SK-N-SH (cell line): ENCODE results near the gene DOHH. TPM values are rescaled to one million over a fixed set of nuclear protein-coding genes. Genes with fewer than 3 reads are reported as not detected.

Source experiments
- CTCF ChIA-PET: fragments of 300-600, 350-600 bp; formaldehyde crosslinking; extraction: SDS; loops from one replicate; lab custom pipeline; 2021; lab: Yijun Ruan, JAX
- POLR2A ChIA-PET: fragments of 350-600 bp; sonication (Branson Sonifier 250); formaldehyde crosslinking; extraction: SDS; loops from one replicate; lab custom pipeline; 2020; ENCODE audit warnings: antibody characterized with exemption, inconsistent platforms; lab: Yijun Ruan, JAX
- DNase-seq: peaks from one replicate; pipeline ENCODE4 v3.0.0; 2012
- H2AFZ ChIP-seq: fragments of 200-600 bp; sonication (generic); 2 replicates; pipeline ENCODE4 v1.8.1; 2016; ENCODE audit warnings: antibody characterized with exemption, mild to moderate bottlenecking, low read depth
- H3F3A ChIP-seq: fragments of 200-600 bp; sonication (generic); replicated peaks from 2 replicates; pipeline ENCODE3; 2016; ENCODE audit warnings: antibody characterized with exemption, mild to moderate bottlenecking; ENCODE audit not compliant: insufficient read depth
- H3K27ac ChIP-seq, 2 experiments: fragments of 200-500 bp in 1 of 2; fragments of 200-600 bp in 1 of 2; sonication (Bioruptor generic) in 1 of 2; sonication (generic), shearing (Covaris generic) in 1 of 2; 2 replicates each; pipeline versions ENCODE4 v1.5.1 to v1.6.1; 2014 to 2016; ENCODE audit warnings: low read depth in 2 of 2, inconsistent platforms in 1 of 2, low read length in 1 of 2, mild to moderate bottlenecking in 1 of 2, mixed read lengths in 1 of 2
- H3K27me3 ChIP-seq: fragments of 200-600 bp; sonication (generic), shearing (Covaris generic); 2 replicates; pipeline ENCODE4 v1.6.1; 2016; ENCODE audit warnings: mixed run types; ENCODE audit not compliant: insufficient read depth
- H3K36me3 ChIP-seq, 2 experiments: fragments of 200-500 bp in 1 of 2; fragments of 200-600 bp in 1 of 2; sonication (Bioruptor generic) in 1 of 2; sonication (generic) in 1 of 2; replicated peaks in 1 of 2; 2 replicates each; pipeline versions ENCODE3 to v1.5.1; 2014 to 2016; ENCODE audit warnings: low read length in 1 of 2, mild to moderate bottlenecking in 1 of 2; ENCODE audit not compliant: insufficient read depth in 2 of 2, control insufficient read depth in 1 of 2
- H3K4me1 ChIP-seq, 2 experiments: fragments of 200-500 bp in 1 of 2; fragments of 200-600 bp in 1 of 2; sonication (Bioruptor generic) in 1 of 2; sonication (generic), shearing (Covaris generic) in 1 of 2; 2 replicates each; pipeline versions ENCODE4 v1.5.1 to v1.6.1; 2014 to 2016; ENCODE audit warnings: low read depth in 1 of 2, low read length in 1 of 2, mixed run types in 1 of 2; ENCODE audit not compliant: insufficient read depth in 2 of 2, control insufficient read depth in 1 of 2
- H3K4me2 ChIP-seq: fragments of 200-600 bp; sonication (generic), shearing (Covaris generic); 2 replicates; pipeline ENCODE4 v1.6.1; 2017; ENCODE audit warnings: mixed run types
- H3K4me3 ChIP-seq, 2 experiments: fragments of 200-500 bp in 1 of 2; fragments of 200-600 bp in 1 of 2; sonication (Bioruptor generic) in 1 of 2; sonication (generic), shearing (Covaris generic) in 1 of 2; 2 replicates each; pipeline versions ENCODE4 v1.5.1 to v1.8.1; 2014 to 2016; ENCODE audit warnings: low read depth in 2 of 2, inconsistent platforms in 1 of 2, low read length in 1 of 2, mild to moderate bottlenecking in 1 of 2, mixed read lengths in 1 of 2, moderate library complexity in 1 of 2
- H3K79me2 ChIP-seq: fragments of 200-600 bp; sonication (generic); 2 replicates; pipeline ENCODE4 v1.8.1; 2017; ENCODE audit warnings: mild to moderate bottlenecking; ENCODE audit not compliant: insufficient read depth
- H3K9ac ChIP-seq: fragments of 200-600 bp; sonication (generic); 2 replicates; pipeline ENCODE4 v1.6.1; 2017; ENCODE audit warnings: mixed run types
- H3K9me2 ChIP-seq: fragments of 200-600 bp; sonication (generic); 2 replicates; pipeline ENCODE4 v1.6.1; 2017; ENCODE audit warnings: mixed run types
- H3K9me3 ChIP-seq: fragments of 200-600 bp; sonication (generic); 2 replicates; pipeline ENCODE4 v1.6.1; 2017; ENCODE audit warnings: mixed run types, mild to moderate bottlenecking, moderate library complexity
- H4K20me1 ChIP-seq: fragments of 200-600 bp; sonication (generic); 2 replicates; pipeline ENCODE4 v1.6.1; 2017; ENCODE audit warnings: mild to moderate bottlenecking, mixed run types; ENCODE audit not compliant: insufficient read depth
- ELF1 ChIP-seq: IDR thresholded peaks from 2 replicates; pipeline ENCODE4 v1.4.0; 2012
- EP300 ChIP-seq, 2 experiments: IDR thresholded peaks; 2 replicates each; pipeline versions ENCODE4 v1.4.0 to v1.6.1; 2012; ENCODE audit warnings: borderline replicate concordance in 1 of 2, low read depth in 1 of 2, low read length in 1 of 2
- FOSL2 ChIP-seq: IDR thresholded peaks from 2 replicates; pipeline ENCODE4 v1.4.0; 2012; ENCODE audit warnings: low read depth, mild to moderate bottlenecking, moderate library complexity, borderline replicate concordance
- FOXJ3 ChIP-seq: sonication (generic); formaldehyde crosslinking; IDR thresholded peaks from 2 replicates; pipeline ENCODE4 v1.5.1; 2020; ENCODE audit warnings: mild to moderate bottlenecking, missing genetic modification reagents
- MXI1 ChIP-seq: IDR thresholded peaks from 2 replicates; pipeline ENCODE4 v1.6.1; 2012; ENCODE audit warnings: mild to moderate bottlenecking, low read depth, low read length, improper control_type of control experiment
- NRF1 ChIP-seq: IDR thresholded peaks from 2 replicates; pipeline ENCODE4 v1.6.1; 2012; ENCODE audit warnings: low read depth, mild to moderate bottlenecking, low read length
- POLR2AphosphoS5 ChIP-seq: IDR thresholded peaks from 2 replicates; pipeline ENCODE4 v1.6.1; 2012; ENCODE audit warnings: low read depth, low read length
- RCOR1 ChIP-seq: fragments of 150-350 bp; IDR thresholded peaks from 2 replicates; pipeline ENCODE4 v1.6.1; 2017; ENCODE audit warnings: antibody characterized with exemption, low read length
- SIN3A ChIP-seq: IDR thresholded peaks from 2 replicates; pipeline ENCODE4 v1.6.1; 2012; ENCODE audit warnings: low read depth, mild to moderate bottlenecking, low read length, moderate library complexity, borderline replicate concordance
- SMC3 ChIP-seq: IDR thresholded peaks from 2 replicates; pipeline ENCODE4 v1.6.1; 2012; ENCODE audit warnings: low read depth, low read length, improper control_type of control experiment
- TAF1 ChIP-seq: IDR thresholded peaks from 2 replicates; pipeline ENCODE4 v1.6.1; 2012; ENCODE audit warnings: low read depth, mild to moderate bottlenecking, low read length, moderate library complexity, borderline replicate concordance
- TCF12 ChIP-seq: IDR thresholded peaks from 2 replicates; pipeline ENCODE4 v1.4.0; 2012
- WGBS: methylation state at CpG from one replicate; pipeline ENCODE4 v1.1.6; 2017; ENCODE audit warnings: low lambda C conversion rate; 5-methylcytosine and 5-hydroxymethylcytosine counted together
- polyA plus RNA-seq, 3 experiments: library from polyadenylated mRNA; depleted of rRNA; stranded (reverse); fragments of >200 nt; gene quantifications; 2 replicates each; pipeline ENCODE4 v1.2.3, GENCODE V29; 2012
- TF ChIP-seq, protein P1 (sequence below): IDR thresholded peaks from 2 replicates; pipeline ENCODE4 v1.6.1; 2012; ENCODE audit warnings: mild to moderate bottlenecking, low read depth, low read length, moderate library complexity
- TF ChIP-seq, protein P2 (sequence below): fragments of 200-600 bp; sonication (generic); IDR thresholded peaks from 2 replicates; pipeline ENCODE4 v1.6.1; 2017; ENCODE audit warnings: antibody characterized with exemption, mild to moderate bottlenecking, moderate library complexity
- TF ChIP-seq, protein P3 (sequence below): IDR thresholded peaks from 2 replicates; pipeline ENCODE4 v1.4.0; 2012; ENCODE audit warnings: low read depth
- TF ChIP-seq, protein P4 (sequence below): IDR thresholded peaks from 2 replicates; pipeline ENCODE4; 2012
- TF ChIP-seq, protein P5 (sequence below): IDR thresholded peaks from 2 replicates; pipeline ENCODE4 v1.4.0; 2012; ENCODE audit warnings: low read depth, borderline replicate concordance
- TF ChIP-seq, protein P6 (sequence below): fragments of 150-350 bp; IDR thresholded peaks from 2 replicates; pipeline ENCODE4 v1.6.1; 2016; ENCODE audit warnings: mild to moderate bottlenecking, low read depth, low read length

The DOHH gene
- polyA plus RNA-seq, 1 of the 3 experiments (the other 2 are of a cell fraction): 14.3 TPM

DNA sequence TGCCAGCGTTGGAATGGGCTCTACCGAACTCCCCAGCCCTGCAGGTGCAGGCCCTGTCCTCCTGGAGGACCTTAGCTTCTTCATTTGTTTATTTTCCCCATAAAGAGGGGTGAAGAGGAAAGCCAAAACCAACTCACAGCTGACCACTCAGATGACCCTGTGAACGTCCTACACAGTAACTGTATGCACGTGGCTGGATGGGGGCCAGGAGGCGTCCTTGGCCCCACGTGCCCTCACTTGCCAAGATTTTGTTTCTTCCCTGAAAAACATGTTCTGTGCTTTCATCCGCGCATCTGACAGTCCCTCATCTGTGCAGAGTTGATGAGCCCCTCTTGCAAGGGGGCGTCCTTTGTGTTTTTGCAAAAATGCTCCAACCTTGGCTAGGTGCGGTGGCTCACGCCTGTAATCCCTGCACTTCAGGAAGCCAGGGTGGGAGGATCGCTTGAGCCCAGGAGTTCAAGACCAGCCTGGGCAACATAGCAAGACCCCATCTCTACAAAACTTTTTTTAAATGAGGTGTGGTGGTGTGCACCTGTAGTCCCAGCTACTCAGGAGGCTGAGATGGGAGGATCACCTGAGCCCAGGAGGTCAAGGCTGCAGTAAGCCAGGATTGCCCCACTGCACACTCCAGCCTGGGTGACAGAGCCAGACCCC lies 33.2 kb upstream of the DOHH start:
- ChIA-PET CTCF (interaction anchor here (0.9 to 1.2 kb wide), 2 partner anchors 11 kb away, joined by 4 to 6 read pairs; no protein-coding TSS in a partner anchor), POLR2A (no interaction called here)
- 93% methylated on average over 10 of the region's 12 CpGs for WGBS

More for the DNA sequence above, 33.2 kb upstream of the DOHH start:
- no peak overlapping the region for H3K4me2 ChIP-seq
- peaks cover 9% of the 10 kb centered on the region for H4K20me1 ChIP-seq
- no peak overlapping the region for H3K9ac ChIP-seq
- TF ChIP-seq, protein P1, sequence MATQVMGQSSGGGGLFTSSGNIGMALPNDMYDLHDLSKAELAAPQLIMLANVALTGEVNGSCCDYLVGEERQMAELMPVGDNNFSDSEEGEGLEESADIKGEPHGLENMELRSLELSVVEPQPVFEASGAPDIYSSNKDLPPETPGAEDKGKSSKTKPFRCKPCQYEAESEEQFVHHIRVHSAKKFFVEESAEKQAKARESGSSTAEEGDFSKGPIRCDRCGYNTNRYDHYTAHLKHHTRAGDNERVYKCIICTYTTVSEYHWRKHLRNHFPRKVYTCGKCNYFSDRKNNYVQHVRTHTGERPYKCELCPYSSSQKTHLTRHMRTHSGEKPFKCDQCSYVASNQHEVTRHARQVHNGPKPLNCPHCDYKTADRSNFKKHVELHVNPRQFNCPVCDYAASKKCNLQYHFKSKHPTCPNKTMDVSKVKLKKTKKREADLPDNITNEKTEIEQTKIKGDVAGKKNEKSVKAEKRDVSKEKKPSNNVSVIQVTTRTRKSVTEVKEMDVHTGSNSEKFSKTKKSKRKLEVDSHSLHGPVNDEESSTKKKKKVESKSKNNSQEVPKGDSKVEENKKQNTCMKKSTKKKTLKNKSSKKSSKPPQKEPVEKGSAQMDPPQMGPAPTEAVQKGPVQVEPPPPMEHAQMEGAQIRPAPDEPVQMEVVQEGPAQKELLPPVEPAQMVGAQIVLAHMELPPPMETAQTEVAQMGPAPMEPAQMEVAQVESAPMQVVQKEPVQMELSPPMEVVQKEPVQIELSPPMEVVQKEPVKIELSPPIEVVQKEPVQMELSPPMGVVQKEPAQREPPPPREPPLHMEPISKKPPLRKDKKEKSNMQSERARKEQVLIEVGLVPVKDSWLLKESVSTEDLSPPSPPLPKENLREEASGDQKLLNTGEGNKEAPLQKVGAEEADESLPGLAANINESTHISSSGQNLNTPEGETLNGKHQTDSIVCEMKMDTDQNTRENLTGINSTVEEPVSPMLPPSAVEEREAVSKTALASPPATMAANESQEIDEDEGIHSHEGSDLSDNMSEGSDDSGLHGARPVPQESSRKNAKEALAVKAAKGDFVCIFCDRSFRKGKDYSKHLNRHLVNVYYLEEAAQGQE: no peak
- no peak for TF ChIP-seq TAF1
- TF ChIP-seq NRF1: no peak
- TF ChIP-seq SIN3A: no peak
- TF ChIP-seq, protein P2, sequence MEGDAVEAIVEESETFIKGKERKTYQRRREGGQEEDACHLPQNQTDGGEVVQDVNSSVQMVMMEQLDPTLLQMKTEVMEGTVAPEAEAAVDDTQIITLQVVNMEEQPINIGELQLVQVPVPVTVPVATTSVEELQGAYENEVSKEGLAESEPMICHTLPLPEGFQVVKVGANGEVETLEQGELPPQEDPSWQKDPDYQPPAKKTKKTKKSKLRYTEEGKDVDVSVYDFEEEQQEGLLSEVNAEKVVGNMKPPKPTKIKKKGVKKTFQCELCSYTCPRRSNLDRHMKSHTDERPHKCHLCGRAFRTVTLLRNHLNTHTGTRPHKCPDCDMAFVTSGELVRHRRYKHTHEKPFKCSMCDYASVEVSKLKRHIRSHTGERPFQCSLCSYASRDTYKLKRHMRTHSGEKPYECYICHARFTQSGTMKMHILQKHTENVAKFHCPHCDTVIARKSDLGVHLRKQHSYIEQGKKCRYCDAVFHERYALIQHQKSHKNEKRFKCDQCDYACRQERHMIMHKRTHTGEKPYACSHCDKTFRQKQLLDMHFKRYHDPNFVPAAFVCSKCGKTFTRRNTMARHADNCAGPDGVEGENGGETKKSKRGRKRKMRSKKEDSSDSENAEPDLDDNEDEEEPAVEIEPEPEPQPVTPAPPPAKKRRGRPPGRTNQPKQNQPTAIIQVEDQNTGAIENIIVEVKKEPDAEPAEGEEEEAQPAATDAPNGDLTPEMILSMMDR: no peak
- no peak for TF ChIP-seq EP300 (IDR thresholded peaks at IDR 0.05; ENCODE audit: borderline replicate concordance in 1 of 2, low read depth in 1 of 2, low read length in 1 of 2)
- TF ChIP-seq RCOR1: no peak
- TF ChIP-seq, protein P3, sequence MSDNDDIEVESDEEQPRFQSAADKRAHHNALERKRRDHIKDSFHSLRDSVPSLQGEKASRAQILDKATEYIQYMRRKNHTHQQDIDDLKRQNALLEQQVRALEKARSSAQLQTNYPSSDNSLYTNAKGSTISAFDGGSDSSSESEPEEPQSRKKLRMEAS: no peak
- TF ChIP-seq MXI1: no peak
- TF ChIP-seq FOSL2: no peak
- TF ChIP-seq SMC3: no peak
- TF ChIP-seq FOXJ3 (CRISPR knock-in tag): no peak
- no peak for TF ChIP-seq ELF1
- no peak for TF ChIP-seq POLR2AphosphoS5
- TF ChIP-seq, protein P4, sequence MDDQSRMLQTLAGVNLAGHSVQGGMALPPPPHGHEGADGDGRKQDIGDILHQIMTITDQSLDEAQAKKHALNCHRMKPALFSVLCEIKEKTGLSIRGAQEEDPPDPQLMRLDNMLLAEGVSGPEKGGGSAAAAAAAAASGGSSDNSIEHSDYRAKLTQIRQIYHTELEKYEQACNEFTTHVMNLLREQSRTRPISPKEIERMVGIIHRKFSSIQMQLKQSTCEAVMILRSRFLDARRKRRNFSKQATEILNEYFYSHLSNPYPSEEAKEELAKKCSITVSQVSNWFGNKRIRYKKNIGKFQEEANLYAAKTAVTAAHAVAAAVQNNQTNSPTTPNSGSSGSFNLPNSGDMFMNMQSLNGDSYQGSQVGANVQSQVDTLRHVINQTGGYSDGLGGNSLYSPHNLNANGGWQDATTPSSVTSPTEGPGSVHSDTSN: no peak
- no peak for TF ChIP-seq TCF12
- TF ChIP-seq, protein P5, sequence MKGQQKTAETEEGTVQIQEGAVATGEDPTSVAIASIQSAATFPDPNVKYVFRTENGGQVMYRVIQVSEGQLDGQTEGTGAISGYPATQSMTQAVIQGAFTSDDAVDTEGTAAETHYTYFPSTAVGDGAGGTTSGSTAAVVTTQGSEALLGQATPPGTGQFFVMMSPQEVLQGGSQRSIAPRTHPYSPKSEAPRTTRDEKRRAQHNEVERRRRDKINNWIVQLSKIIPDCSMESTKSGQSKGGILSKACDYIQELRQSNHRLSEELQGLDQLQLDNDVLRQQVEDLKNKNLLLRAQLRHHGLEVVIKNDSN: no peak
- TF ChIP-seq, protein P6, sequence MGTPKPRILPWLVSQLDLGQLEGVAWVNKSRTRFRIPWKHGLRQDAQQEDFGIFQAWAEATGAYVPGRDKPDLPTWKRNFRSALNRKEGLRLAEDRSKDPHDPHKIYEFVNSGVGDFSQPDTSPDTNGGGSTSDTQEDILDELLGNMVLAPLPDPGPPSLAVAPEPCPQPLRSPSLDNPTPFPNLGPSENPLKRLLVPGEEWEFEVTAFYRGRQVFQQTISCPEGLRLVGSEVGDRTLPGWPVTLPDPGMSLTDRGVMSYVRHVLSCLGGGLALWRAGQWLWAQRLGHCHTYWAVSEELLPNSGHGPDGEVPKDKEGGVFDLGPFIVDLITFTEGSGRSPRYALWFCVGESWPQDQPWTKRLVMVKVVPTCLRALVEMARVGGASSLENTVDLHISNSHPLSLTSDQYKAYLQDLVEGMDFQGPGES: no peak
- no peak for DNase-seq
- peaks cover 0 to 49% of the 10 kb centered on the region in 2 experiments for H3K36me3 ChIP-seq
- no peaks in the 10 kb centered on the region for H3K27me3 ChIP-seq
- H3K9me3 ChIP-seq: no peaks in the 10 kb centered on the region
- no peaks in the 10 kb centered on the region; a peak in 1 of 4 replicates for H3K4me1 ChIP-seq
- H2AFZ ChIP-seq: no peak overlapping the region
- H3K4me3 ChIP-seq: no peak overlapping the region
- no peak overlapping the region for H3K27ac ChIP-seq
- no peaks in the 10 kb centered on the region for H3K9me2 ChIP-seq
- peaks cover 9% of the 10 kb centered on the region for H3F3A ChIP-seq
- H3K79me2 ChIP-seq: no peaks in the 10 kb centered on the region
